PFSK-1 (cell line): ENCODE results near the gene SLC25A42.

Experiments
- FOXP2 ChIP-seq: optimal IDR thresholded peaks from 2 replicates; pipeline ENCODE3; 2011; ENCODE audit warnings: borderline replicate concordance, control low read depth, inconsistent platforms; ENCODE audit not compliant: insufficient read depth; ENCODE audit errors: extremely low read length, extremely low read depth
- POLR2AphosphoS5 ChIP-seq: IDR thresholded peaks from 2 replicates; pipeline ENCODE4 v1.6.1; 2012; ENCODE audit warnings: low read depth, mild to moderate bottlenecking, control low read depth, low read length, moderate library complexity
- REST ChIP-seq, 2 experiments: IDR thresholded peaks; 2 replicates each; pipeline versions ENCODE4 v1.6.1 to v1.8.0; 2011 to 2012; ENCODE audit warnings: low read depth in 2 of 2, low read length in 2 of 2, control low read depth in 1 of 2, inconsistent platforms in 1 of 2, mild to moderate bottlenecking in 1 of 2, moderate library complexity in 1 of 2; ENCODE audit not compliant: insufficient read depth in 1 of 2
- SIN3A ChIP-seq: IDR thresholded peaks from 2 replicates; pipeline ENCODE4 v1.6.1; 2012; ENCODE audit warnings: mild to moderate bottlenecking, low read length, moderate library complexity, borderline replicate concordance; ENCODE audit not compliant: insufficient read depth
- TAF1 ChIP-seq: IDR thresholded peaks from 2 replicates; pipeline ENCODE4 v1.6.1; 2012; ENCODE audit warnings: low read length, control low read depth, borderline replicate concordance; ENCODE audit not compliant: insufficient read depth

Gene SLC25A42

GRCh38 chr19:19160461-19161035, 96.8 kb downstream of the SLC25A42 start:
- TF ChIP-seq TAF1: no peak
- TF ChIP-seq REST (IDR thresholded peaks at IDR 0.05; ENCODE audit: insufficient read depth in 1 of 2, low read depth in 2 of 2, low read length in 2 of 2): no peak
- TF ChIP-seq FOXP2: no peak
- no peak for TF ChIP-seq POLR2AphosphoS5
- no peak for TF ChIP-seq SIN3A

DNA sequence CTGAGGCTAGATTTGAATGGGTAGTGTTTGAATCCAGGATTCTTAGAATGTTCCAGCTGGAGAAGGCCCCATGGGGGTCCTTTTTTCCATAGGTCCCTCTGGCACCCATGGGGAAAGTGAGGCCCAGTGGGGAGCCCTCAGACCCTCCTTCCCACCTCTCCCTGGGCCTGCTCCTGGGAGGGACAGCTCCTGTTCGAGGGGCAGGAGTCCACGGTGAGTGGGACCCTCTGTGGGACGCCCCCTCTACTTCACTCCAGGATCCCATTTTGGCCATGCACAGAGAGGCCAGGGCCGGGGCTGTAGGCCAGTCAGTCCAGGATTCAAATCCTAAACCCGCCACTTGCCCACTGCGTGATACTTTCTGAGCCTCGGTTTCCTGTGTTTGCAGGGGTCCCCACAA, 98.7 kb downstream of the SLC25A42 start:
- TF ChIP-seq SIN3A: no peak
- TF ChIP-seq FOXP2: no peak
- TF ChIP-seq POLR2AphosphoS5: no peak
- no peak for TF ChIP-seq REST (IDR thresholded peaks at IDR 0.05; ENCODE audit: insufficient read depth in 1 of 2, low read depth in 2 of 2, low read length in 2 of 2)
- TF ChIP-seq TAF1: no peak
